NB4 (cell line): ENCODE results near the gene PPA1.
"Not testable (repeated sequence)": the region's sequence is repeated elsewhere in the genome, so short reads cannot be mapped to it uniquely, and the experiment has no call there.

Source experiments
- DNase-seq: peaks from one replicate; pipeline ENCODE4 v3.0.0; 2010; ENCODE audit warnings: low read depth
- H3K4me3 ChIP-seq: one replicate; pipeline ENCODE4 v1.5.1; 2011; ENCODE audit warnings: mild to moderate bottlenecking, low read depth, low read length, moderate library complexity
- MYC ChIP-seq: IDR thresholded peaks from 2 replicates; pipeline ENCODE4 v1.6.1; 2011; ENCODE audit warnings: low read depth, low read length
- POLR2A ChIP-seq: IDR thresholded peaks from 2 replicates; pipeline ENCODE4 v1.6.1; 2011; ENCODE audit warnings: mild to moderate bottlenecking; ENCODE audit not compliant: insufficient read length; ENCODE audit errors: extremely low read depth
- TF ChIP-seq, protein P1 (sequence below): IDR thresholded peaks from 2 replicates; pipeline ENCODE4 v1.6.1; 2011; ENCODE audit warnings: low read depth, low read length
- TF ChIP-seq, protein P2 (sequence below): IDR thresholded peaks from one replicate; pipeline ENCODE4 v1.5.1; 2012; ENCODE audit warnings: low read depth, low read length

PPA1 gene

DNA sequence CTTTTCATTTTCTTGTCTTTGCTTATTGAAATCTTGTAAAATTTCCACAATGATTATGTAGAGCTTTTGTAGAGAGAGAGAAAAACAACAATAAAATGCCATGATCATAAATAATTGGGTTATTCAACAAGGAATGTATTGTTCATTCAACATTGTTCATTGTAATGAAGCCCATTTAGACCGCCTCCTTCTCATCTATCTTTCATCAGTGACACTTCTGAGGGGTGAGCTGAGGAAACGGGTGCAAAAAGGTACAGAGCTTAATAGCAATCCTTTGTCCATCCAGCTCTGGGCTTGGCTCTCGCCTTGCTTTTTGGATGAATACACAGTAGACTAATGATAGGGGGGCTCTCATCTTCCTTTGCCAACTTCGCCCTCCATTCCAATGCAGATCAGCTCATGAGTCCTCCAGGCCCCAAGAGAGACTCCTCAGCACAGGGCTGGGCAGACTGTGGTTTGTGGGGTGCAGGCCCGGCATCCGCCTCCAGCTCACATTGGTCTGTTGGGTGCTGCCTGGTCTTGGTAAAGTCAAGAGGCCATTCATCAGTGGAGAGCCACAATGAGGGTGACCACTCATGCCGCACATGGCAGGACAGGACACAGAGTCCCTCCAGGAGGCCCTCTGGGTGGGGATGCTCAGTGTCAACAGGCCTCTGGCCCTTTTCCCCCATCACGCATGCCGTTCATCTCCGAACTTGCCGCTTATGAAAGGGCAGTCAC, 17.9 kb upstream of the PPA1 start:
- no peak for DNase-seq
- no peak overlapping the region for H3K4me3 ChIP-seq
- TF ChIP-seq, protein P1, sequence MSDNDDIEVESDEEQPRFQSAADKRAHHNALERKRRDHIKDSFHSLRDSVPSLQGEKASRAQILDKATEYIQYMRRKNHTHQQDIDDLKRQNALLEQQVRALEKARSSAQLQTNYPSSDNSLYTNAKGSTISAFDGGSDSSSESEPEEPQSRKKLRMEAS: no peak
- TF ChIP-seq MYC (no peak), POLR2A (no peak)
- TF ChIP-seq, protein P2, sequence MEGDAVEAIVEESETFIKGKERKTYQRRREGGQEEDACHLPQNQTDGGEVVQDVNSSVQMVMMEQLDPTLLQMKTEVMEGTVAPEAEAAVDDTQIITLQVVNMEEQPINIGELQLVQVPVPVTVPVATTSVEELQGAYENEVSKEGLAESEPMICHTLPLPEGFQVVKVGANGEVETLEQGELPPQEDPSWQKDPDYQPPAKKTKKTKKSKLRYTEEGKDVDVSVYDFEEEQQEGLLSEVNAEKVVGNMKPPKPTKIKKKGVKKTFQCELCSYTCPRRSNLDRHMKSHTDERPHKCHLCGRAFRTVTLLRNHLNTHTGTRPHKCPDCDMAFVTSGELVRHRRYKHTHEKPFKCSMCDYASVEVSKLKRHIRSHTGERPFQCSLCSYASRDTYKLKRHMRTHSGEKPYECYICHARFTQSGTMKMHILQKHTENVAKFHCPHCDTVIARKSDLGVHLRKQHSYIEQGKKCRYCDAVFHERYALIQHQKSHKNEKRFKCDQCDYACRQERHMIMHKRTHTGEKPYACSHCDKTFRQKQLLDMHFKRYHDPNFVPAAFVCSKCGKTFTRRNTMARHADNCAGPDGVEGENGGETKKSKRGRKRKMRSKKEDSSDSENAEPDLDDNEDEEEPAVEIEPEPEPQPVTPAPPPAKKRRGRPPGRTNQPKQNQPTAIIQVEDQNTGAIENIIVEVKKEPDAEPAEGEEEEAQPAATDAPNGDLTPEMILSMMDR: no peak

DNA sequence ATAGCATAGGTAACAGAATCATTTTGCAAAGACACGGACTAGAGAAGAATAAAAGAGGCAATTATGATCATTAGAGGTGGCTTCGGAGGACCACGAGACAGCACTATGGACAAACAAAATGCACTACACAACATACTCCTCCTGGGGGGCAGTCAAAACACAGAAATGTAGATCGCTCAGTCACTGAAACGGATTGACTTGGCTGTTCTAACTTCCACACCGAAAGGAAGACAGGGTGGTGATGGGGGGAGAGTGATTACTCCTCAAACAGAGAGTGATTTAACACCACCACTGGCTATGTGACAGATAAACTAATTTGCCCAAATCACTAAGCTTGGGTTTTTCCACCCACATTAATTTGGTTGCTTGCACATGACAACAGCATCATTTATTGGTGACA, 14.1 kb upstream of the PPA1 start:
- H3K4me3 ChIP-seq: no peak overlapping the region
- no peak for DNase-seq
- TF ChIP-seq, protein P1: no peak
- no peak for TF ChIP-seq MYC
- TF ChIP-seq, protein P2: no peak
- TF ChIP-seq POLR2A: no peak

DNA sequence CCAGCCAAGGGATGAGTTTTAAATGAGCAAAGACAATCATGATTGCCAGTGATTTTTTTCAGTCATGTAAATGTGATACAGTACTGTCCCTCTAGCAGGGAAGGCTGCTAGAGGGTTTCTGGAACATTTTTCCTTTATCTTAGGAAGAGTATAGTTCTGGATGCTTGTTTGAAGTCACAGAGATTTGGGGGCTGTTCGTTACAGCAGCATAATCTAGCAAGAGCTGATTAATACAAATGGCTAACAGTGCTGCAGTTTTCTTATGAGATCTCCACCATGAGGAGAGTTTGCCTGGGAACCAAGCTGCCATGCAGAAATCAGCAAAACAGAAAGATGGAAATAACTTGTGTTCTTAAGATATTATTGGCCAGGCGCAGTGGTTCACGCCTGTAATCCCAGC, 7.9 kb upstream of the PPA1 start:
- TF ChIP-seq POLR2A (no peak), MYC (no peak)
- TF ChIP-seq, protein P2: no peak
- H3K4me3 ChIP-seq: no peak overlapping the region
- no peak for DNase-seq

DNA sequence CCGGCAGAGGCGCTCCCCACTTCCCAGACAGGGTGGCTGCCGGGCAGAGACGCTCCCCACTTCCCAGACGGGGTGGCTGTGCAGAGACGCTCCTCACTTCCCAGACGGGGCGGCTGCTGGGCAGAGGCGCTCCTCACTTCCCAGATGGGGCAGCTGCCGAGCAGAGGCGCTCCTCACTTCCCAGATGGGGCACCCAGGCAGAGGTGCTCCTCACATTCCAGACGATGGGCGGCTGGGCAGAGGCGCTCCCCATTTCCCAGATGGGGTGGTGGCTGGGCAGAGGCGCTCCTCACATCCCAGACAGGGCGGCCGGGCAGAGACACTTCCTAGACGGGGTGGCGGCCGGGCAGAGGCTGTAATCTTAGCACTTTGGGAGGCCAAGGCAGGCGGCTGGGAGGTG, 6.8 kb upstream of the PPA1 start:
- H3K4me3 ChIP-seq, DNase-seq: not testable (repeated sequence)

DNA sequence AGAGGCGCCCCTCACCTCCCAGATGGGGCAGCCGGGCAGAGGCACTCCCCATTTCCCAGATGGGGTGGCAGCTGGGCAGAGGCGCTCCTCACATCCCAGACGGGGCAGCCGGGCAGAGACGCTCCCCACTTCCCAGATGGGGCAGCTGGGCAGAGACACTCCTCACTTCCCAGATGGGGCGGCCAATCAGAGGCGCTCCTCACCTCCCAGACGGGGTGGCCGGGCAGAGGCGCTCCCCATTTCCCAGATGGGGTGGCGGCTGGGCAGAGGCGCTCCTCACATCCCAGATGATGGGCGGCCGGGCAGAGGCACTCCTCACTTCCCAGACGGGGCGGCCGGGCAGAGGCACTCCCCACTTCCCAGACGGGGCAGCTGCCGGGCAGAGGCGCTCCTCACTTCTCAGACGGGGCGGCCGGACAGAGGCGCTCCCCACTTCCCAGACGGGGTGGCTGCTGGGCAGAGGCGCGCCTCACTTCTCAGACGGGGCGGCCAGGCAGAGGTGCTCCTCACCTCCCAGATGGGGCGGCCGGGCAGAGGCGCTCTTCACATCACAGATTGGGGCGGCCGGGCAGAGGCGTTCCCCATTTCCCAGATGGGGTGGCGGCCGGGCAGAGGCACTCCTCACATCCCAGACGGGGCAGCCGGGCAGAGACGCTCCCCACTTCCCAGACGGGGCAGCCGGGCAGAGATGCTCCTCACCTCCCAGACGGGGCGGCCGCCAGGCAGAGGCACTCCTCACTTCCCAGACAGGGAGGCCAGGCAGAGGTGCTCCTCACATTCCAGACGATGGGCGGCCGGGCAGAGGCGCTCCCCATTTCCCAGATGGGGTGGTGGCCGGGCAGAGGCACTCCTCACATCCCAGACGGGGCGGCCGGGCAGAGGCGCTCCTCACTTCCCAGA, 6.1 kb upstream of the PPA1 start:
- H3K4me3 ChIP-seq, DNase-seq: not testable (repeated sequence)

DNA sequence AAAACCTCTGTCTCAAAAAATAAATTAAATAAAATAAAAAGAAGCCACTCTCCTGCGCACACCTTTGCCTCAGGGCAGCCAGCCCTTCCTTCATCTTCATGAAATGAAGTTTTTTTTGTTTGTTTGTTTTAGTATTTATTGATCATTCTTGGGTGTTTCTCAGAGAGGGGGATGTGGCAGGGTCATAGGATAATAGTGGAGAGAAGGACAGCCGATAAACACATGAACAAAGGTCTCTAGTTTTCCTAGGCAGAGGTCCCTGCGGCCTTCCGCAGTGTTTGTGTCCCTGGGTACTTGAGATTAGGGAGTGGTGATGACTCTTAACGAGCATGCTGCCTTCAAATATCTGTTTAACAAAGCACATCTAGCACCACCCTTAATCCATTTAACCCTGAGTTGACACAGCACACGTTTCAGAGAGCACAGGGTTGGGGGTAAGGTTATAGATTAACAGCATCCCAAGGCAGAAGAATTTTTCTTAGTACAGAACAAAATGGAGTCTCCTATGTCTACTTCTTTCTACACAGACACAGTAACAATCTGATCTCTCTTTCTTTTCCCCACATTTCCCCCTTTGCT, 4.8 kb upstream of the PPA1 start:
- not testable (repeated sequence) for H3K4me3 ChIP-seq, DNase-seq

DNA sequence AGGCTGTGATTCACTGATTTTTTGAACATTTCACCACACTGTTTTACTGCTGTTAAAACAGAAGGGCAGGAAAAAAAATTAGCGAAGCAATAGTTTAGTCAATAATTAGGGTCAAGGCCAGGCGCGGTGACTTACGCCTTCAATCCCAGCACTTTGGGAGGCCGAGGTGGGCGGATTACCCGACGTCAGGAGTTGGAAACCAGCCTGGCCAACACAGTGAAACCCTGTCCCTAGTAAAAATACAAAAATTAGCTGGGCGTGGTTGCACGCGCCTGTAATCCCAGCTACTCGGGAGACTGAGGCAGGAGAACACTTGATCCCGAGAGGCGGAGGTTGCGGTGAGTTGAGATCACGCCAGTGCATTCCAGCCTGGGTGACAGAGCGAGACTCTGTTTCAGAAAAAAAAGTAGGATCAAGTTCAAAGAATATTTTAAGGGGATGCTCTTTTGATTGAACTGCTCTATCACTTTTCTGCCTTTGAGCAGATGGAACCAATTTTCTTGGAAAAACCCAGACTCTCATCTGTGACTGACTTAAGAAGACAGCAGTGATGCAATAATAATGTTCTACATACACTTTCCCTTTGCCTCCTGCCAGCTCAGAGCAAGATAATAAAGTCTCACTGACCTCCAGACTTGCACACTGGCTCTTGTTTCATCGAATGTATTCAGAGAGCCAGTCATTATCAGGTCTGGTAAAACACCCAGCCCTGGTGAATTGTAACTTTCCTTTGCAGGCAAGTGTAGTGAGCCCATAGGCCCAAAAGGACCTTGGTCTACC, 1.6 kb upstream of the PPA1 start:
- peak; percentile 38 for DNase-seq
- no peak overlapping the region for H3K4me3 ChIP-seq
- TF ChIP-seq, protein P1: no peak
- TF ChIP-seq POLR2A (no peak), MYC (no peak)
- TF ChIP-seq, protein P2: no peak
